ENCODE results near the gene AMZ1.

AMZ1 gene

GRCh38 chr7:2757361-2757903 lies 69.4 kb downstream of the AMZ1 start:
- DNase-seq: peak; percentile 40

- no peak for DNase-seq
Measured at GRCh38 chr7:2757904-2758672, 70.1 kb downstream of the AMZ1 start.

- no peak for DNase-seq
Measured at GRCh38 chr7:2758673-2759616, 70.9 kb downstream of the AMZ1 start.

GRCh38 chr7:2759736-2760097 lies 71.7 kb downstream of the AMZ1 start:
- DNase-seq: peak; percentile 52

GRCh38 chr7:2760098-2760889 lies 72.3 kb downstream of the AMZ1 start:
- peak; percentile 43 for DNase-seq

GRCh38 chr7:2761131-2761624 lies 73.2 kb downstream of the AMZ1 start:
- no peak for DNase-seq

- DNase-seq: no peak
Measured at GRCh38 chr7:2761801-2762497, 73.9 kb downstream of the AMZ1 start.

- no peak for DNase-seq
Measured at GRCh38 chr7:2763597-2763996, 75.6 kb downstream of the AMZ1 start.

GRCh38 chr7:2764621-2765020 lies 76.6 kb downstream of the AMZ1 start:
- DNase-seq: no peak

Measured in midbrain (tissue), 1 donor.